HG02938 (cell line): ENCODE measurements around the gene AIM2.
"Not testable (repeated sequence)": the region's sequence is repeated elsewhere in the genome, so short reads cannot be mapped to it uniquely, and the experiment has no call there.

Experiments used
- ATAC-seq: cut with Tn5 transposase; IDR thresholded peaks from one replicate; pipeline ENCODE4 v1.9.1; 2021; ENCODE audit warnings: mild to moderate bottlenecking, moderate library complexity; ENCODE audit not compliant: unreplicated experiment

Gene AIM2

GRCh38 chr1:159076438-159077119, at the start of gene AIM2:
Gene AIM2 (minus strand): TSS chr1:159076766. CDS start chr1:159073499, 3,267 bp downstream.
- ATAC-seq = peak; percentile 81

- no peak for ATAC-seq
Measured at GRCh38 chr1:159123587-159123986, 47.0 kb upstream of the AIM2 start.

GRCh38 chr1:159122005-159122621, 45.5 kb upstream of the AIM2 start:
- peak; percentile 85 for ATAC-seq

GRCh38 chr1:159121526-159121925, 45.0 kb upstream of the AIM2 start:
- ATAC-seq = peak; percentile 78

- no peak for ATAC-seq
Measured at GRCh38 chr1:159120317-159120716, 43.8 kb upstream of the AIM2 start.

- ATAC-seq = no peak
Measured at GRCh38 chr1:159113596-159114433, 37.2 kb upstream of the AIM2 start.

GRCh38 chr1:159103021-159103420, 26.5 kb upstream of the AIM2 start:
- ATAC-seq = not testable (repeated sequence)

- no peak for ATAC-seq
Measured at GRCh38 chr1:159100589-159100988, 24.0 kb upstream of the AIM2 start.

- ATAC-seq = no peak
Measured at GRCh38 chr1:159098596-159098995, 22.0 kb upstream of the AIM2 start.

- ATAC-seq = no peak
Measured at GRCh38 chr1:159092036-159092760, 15.6 kb upstream of the AIM2 start.

- ATAC-seq = no peak
Measured at GRCh38 chr1:159091607-159092031, 15.1 kb upstream of the AIM2 start.

- no peak for ATAC-seq
Measured at GRCh38 chr1:159091180-159091560, 14.6 kb upstream of the AIM2 start.

- no peak for ATAC-seq
Measured at GRCh38 chr1:159090286-159091179, 14.0 kb upstream of the AIM2 start.

- no peak for ATAC-seq
Measured at GRCh38 chr1:159089184-159089791, 12.7 kb upstream of the AIM2 start.

GRCh38 chr1:159088546-159089183, 12.1 kb upstream of the AIM2 start:
- ATAC-seq = no peak

GRCh38 chr1:159088050-159088449, 11.5 kb upstream of the AIM2 start:
- no peak for ATAC-seq

- no peak for ATAC-seq
Measured at GRCh38 chr1:159084867-159085266, 8.3 kb upstream of the AIM2 start.

- ATAC-seq = no peak
Measured at GRCh38 chr1:159084152-159084551, 7.6 kb upstream of the AIM2 start.

GRCh38 chr1:159083013-159083412, 6.4 kb upstream of the AIM2 start:
- ATAC-seq = no peak
